Neural cell (in vitro differentiated cells): ENCODE measurements around the gene AIDA. TPM values are rescaled to one million over a fixed set of nuclear protein-coding genes. Genes with fewer than 3 reads are reported as not detected.

ENCODE experiments used
- H2AFZ ChIP-seq: fragments of 200-600, 300-800 bp; sonication (generic), shearing (Covaris generic); 2 replicates; pipeline ENCODE4 v1.6.0; 2014; ENCODE audit warnings: low read depth, mild to moderate bottlenecking, antibody characterized with exemption, low read length, moderate library complexity
- H3F3A ChIP-seq: fragments of 200-600 bp; shearing (Covaris generic); 2 replicates; pipeline ENCODE4 v1.6.1; 2016; ENCODE audit warnings: mild to moderate bottlenecking, moderate library complexity, mixed read lengths, antibody characterized with exemption, low read length; ENCODE audit not compliant: insufficient read depth, poor library complexity, severe bottlenecking
- H3K27ac ChIP-seq: fragments of 200-600, 300-800 bp; sonication (generic), shearing (Covaris generic); 2 replicates; pipeline ENCODE4 v1.5.1; 2014; ENCODE audit warnings: mild to moderate bottlenecking, low read length, moderate library complexity
- H3K27me3 ChIP-seq: fragments of 300-800, 200-600 bp; sonication (generic), shearing (Covaris generic); 2 replicates; pipeline ENCODE4 v1.6.0; 2014; ENCODE audit warnings: mild to moderate bottlenecking, low read depth, low read length, moderate library complexity; ENCODE audit not compliant: insufficient read depth
- H3K36me3 ChIP-seq: fragments of 300-800, 200-600 bp; sonication (generic), shearing (Covaris generic); 2 replicates; pipeline ENCODE4 v1.5.1; 2014; ENCODE audit warnings: mild to moderate bottlenecking, antibody characterized with exemption, low read length, moderate library complexity; ENCODE audit not compliant: insufficient read depth
- H3K4me2 ChIP-seq: fragments of 300-800, 200-600 bp; sonication (generic), shearing (Covaris generic); 2 replicates; pipeline ENCODE4 v1.6.0; 2014; ENCODE audit warnings: mild to moderate bottlenecking, low read length
- H3K4me3 ChIP-seq: fragments of 300-800, 200-600 bp; sonication (generic), shearing (Covaris generic); 2 replicates; pipeline ENCODE4 v1.5.1; 2014; ENCODE audit warnings: mild to moderate bottlenecking, low read length, moderate library complexity
- H3K79me2 ChIP-seq: fragments of 200-600 bp; shearing (Covaris generic); replicated peaks from 2 replicates; pipeline ENCODE4 v1.6.0; 2014; ENCODE audit warnings: mild to moderate bottlenecking, low read length, moderate library complexity; ENCODE audit not compliant: insufficient read depth
- H3K9ac ChIP-seq: fragments of 300-800, 200-600 bp; sonication (generic), shearing (Covaris generic); 2 replicates; pipeline ENCODE4 v1.6.1; 2016; ENCODE audit warnings: mild to moderate bottlenecking, low read length, mixed read lengths
- H3K9me2 ChIP-seq: fragments of 200-600 bp; shearing (Covaris generic); 2 replicates; pipeline ENCODE4 v1.6.1; 2016; ENCODE audit warnings: mild to moderate bottlenecking, low read length, mixed read lengths; ENCODE audit not compliant: insufficient read depth
- H3K9me3 ChIP-seq: fragments of 200-600, 300-800 bp; sonication (generic), shearing (Covaris generic); 2 replicates; pipeline ENCODE4 v1.6.1; 2016; ENCODE audit warnings: mild to moderate bottlenecking, mixed run types, low read length, moderate library complexity, mixed read lengths
- H4K20me1 ChIP-seq: fragments of 200-600 bp; shearing (Covaris generic); 2 replicates; pipeline ENCODE4 v1.6.1; 2016; ENCODE audit warnings: mild to moderate bottlenecking, mixed run types; ENCODE audit not compliant: insufficient read depth
- EP300 ChIP-seq: fragments of 450-650 bp; conservative IDR thresholded peaks from 2 replicates; pipeline ENCODE4 v1.6.1; 2014; ENCODE audit warnings: antibody characterized with exemption, mild to moderate bottlenecking, moderate library complexity; ENCODE audit not compliant: poor library complexity, severe bottlenecking
- EZH2 ChIP-seq: fragments of 200-600, 300-800 bp; shearing (Covaris generic), sonication (generic); IDR thresholded peaks from 2 replicates; pipeline ENCODE4 v1.6.1; 2014; ENCODE audit warnings: antibody characterized with exemption, low read length, borderline replicate concordance, mild to moderate bottlenecking; ENCODE audit not compliant: insufficient read depth, poor library complexity, severe bottlenecking
- MXI1 ChIP-seq: fragments of 450-650 bp; conservative IDR thresholded peaks from 2 replicates; pipeline ENCODE4 v1.6.1; 2014; ENCODE audit warnings: antibody characterized with exemption, mild to moderate bottlenecking; ENCODE audit not compliant: poor library complexity, severe bottlenecking
- POLR2AphosphoS5 ChIP-seq: IDR thresholded peaks from 2 replicates; pipeline ENCODE4 v1.6.1; 2012
- RAD21 ChIP-seq: fragments of 450-650 bp; conservative IDR thresholded peaks from 2 replicates; pipeline ENCODE4 v1.6.1; 2014; ENCODE audit warnings: antibody characterized with exemption, mild to moderate bottlenecking, moderate library complexity
- SMC3 ChIP-seq: fragments of 450-650 bp; conservative IDR thresholded peaks from 2 replicates; pipeline ENCODE4 v1.6.1; 2014; ENCODE audit warnings: antibody characterized with exemption, mild to moderate bottlenecking, moderate library complexity; ENCODE audit not compliant: poor library complexity
- TAF1 ChIP-seq: IDR thresholded peaks from 2 replicates; pipeline ENCODE4 v1.6.1; 2012; ENCODE audit warnings: low read depth
- polyA plus RNA-seq: library from polyadenylated mRNA; depleted of rRNA; stranded (reverse); fragments of >200 nt; gene quantifications from 2 replicates; pipeline ENCODE4 v1.2.3, GENCODE V29; 2014
- TF ChIP-seq, protein P1 (sequence below): IDR thresholded peaks from 2 replicates; pipeline ENCODE4 v1.6.1; 2012; ENCODE audit warnings: borderline replicate concordance
- TF ChIP-seq, protein P2 (sequence below): fragments of 450-650 bp; IDR thresholded peaks from 2 replicates; pipeline ENCODE4 v1.5.1; 2014; ENCODE audit warnings: antibody characterized with exemption, mild to moderate bottlenecking, moderate library complexity; ENCODE audit not compliant: poor library complexity, severe bottlenecking

The AIDA gene
- polyA plus RNA-seq, 1 donor from 2014 or later, result 13.6 TPM

DNA sequence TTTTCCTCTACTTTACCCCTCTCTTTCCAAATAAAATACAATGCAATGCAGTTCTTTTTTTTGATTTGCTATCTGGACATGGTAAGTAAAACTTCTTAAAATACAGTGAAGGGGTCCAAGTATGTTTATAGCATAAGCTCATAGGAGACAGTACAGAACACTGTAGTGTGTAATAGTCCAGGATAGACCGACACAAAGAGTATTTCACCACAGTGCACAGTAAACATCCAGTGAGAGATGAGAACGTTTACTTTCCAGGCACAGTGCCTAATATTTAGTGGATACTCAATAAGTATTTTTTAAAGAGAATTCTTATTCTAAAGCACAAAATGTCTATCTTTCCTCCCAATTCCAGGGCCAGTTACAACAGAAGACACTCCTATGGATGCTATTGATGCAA is 79.5 kb downstream of the AIDA start:
- TF ChIP-seq, protein P1, sequence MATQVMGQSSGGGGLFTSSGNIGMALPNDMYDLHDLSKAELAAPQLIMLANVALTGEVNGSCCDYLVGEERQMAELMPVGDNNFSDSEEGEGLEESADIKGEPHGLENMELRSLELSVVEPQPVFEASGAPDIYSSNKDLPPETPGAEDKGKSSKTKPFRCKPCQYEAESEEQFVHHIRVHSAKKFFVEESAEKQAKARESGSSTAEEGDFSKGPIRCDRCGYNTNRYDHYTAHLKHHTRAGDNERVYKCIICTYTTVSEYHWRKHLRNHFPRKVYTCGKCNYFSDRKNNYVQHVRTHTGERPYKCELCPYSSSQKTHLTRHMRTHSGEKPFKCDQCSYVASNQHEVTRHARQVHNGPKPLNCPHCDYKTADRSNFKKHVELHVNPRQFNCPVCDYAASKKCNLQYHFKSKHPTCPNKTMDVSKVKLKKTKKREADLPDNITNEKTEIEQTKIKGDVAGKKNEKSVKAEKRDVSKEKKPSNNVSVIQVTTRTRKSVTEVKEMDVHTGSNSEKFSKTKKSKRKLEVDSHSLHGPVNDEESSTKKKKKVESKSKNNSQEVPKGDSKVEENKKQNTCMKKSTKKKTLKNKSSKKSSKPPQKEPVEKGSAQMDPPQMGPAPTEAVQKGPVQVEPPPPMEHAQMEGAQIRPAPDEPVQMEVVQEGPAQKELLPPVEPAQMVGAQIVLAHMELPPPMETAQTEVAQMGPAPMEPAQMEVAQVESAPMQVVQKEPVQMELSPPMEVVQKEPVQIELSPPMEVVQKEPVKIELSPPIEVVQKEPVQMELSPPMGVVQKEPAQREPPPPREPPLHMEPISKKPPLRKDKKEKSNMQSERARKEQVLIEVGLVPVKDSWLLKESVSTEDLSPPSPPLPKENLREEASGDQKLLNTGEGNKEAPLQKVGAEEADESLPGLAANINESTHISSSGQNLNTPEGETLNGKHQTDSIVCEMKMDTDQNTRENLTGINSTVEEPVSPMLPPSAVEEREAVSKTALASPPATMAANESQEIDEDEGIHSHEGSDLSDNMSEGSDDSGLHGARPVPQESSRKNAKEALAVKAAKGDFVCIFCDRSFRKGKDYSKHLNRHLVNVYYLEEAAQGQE, result no peak
- TF ChIP-seq EP300, result no peak
- TF ChIP-seq RAD21, result no peak
- TF ChIP-seq, protein P2, sequence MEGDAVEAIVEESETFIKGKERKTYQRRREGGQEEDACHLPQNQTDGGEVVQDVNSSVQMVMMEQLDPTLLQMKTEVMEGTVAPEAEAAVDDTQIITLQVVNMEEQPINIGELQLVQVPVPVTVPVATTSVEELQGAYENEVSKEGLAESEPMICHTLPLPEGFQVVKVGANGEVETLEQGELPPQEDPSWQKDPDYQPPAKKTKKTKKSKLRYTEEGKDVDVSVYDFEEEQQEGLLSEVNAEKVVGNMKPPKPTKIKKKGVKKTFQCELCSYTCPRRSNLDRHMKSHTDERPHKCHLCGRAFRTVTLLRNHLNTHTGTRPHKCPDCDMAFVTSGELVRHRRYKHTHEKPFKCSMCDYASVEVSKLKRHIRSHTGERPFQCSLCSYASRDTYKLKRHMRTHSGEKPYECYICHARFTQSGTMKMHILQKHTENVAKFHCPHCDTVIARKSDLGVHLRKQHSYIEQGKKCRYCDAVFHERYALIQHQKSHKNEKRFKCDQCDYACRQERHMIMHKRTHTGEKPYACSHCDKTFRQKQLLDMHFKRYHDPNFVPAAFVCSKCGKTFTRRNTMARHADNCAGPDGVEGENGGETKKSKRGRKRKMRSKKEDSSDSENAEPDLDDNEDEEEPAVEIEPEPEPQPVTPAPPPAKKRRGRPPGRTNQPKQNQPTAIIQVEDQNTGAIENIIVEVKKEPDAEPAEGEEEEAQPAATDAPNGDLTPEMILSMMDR, result no peak
- TF ChIP-seq SMC3, result no peak
- no peak for TF ChIP-seq EZH2
- no peak for TF ChIP-seq TAF1
- TF ChIP-seq POLR2AphosphoS5, result no peak
- TF ChIP-seq MXI1, result no peak
- Histone ChIP-seq H2AFZ (no peak overlapping the region), H3K27ac (no peak overlapping the region), H3K36me3 (no peaks in the 10 kb centered on the region), H3K9me3 (no peaks in the 10 kb centered on the region), H3K79me2 (no peaks in the 10 kb centered on the region), H3K4me3 (no peak overlapping the region), H3K4me2 (no peak overlapping the region), H4K20me1 (no peaks in the 10 kb centered on the region), H3K9me2 (no peaks in the 10 kb centered on the region), H3F3A (no peaks in the 10 kb centered on the region), H3K27me3 (no peaks in the 10 kb centered on the region), H3K9ac (no peak overlapping the region)

DNA sequence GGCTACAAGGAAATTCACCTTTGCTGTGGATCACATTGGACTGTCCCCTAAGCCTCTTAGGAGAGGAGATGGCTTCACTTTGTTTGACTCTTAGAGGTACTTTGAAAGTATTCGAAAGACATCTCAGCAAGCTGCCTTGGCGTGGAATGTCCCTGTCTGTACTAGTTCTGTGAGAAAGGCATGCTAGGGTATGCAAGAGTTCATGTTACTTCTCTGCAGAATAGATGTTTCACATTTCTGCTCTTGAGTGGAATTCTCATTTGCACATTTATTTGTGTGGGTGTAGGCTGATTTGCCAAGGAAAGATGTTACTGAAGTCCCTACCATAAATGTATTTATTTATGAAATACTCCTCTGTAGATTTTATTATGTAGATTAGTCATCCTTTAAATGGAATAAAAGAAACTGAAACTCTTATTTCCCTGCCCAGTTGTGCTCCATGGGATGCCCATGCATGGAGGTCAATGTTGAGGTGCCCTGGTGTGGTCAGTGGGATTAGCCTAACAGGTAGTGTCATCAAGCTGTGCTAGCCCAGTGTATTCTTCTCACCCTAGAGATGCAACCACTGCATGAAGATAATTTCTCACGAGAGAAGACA is 80.6 kb downstream of the AIDA start:
- no peaks in the 10 kb centered on the region for H3K27me3 ChIP-seq
- H3K36me3 ChIP-seq, result no peaks in the 10 kb centered on the region
- no peak for TF ChIP-seq SMC3
- no peak for TF ChIP-seq MXI1
- TF ChIP-seq EZH2, result no peak
- TF ChIP-seq, protein P1, result no peak
- TF ChIP-seq TAF1, result no peak
- TF ChIP-seq POLR2AphosphoS5, result no peak
- no peak for TF ChIP-seq EP300
- TF ChIP-seq, protein P2, result no peak
- TF ChIP-seq RAD21, result no peak
- H3K9me2 ChIP-seq, result no peaks in the 10 kb centered on the region
- no peak overlapping the region for H2AFZ ChIP-seq
- no peak overlapping the region for H3K27ac ChIP-seq
- H3K79me2 ChIP-seq, result no peaks in the 10 kb centered on the region
- H3K9me3 ChIP-seq, result no peaks in the 10 kb centered on the region
- H3K4me3 ChIP-seq, result no peak overlapping the region
- no peaks in the 10 kb centered on the region for H4K20me1 ChIP-seq
- H3K9ac ChIP-seq, result no peak overlapping the region
- no peak overlapping the region for H3K4me2 ChIP-seq
- H3F3A ChIP-seq, result no peaks in the 10 kb centered on the region
